CD4-positive, alpha-beta memory T cell (primary cell): Measurements from ENCODE around the gene TMEM108. TPM values are rescaled to one million over a fixed set of nuclear protein-coding genes. Genes with fewer than 3 reads are reported as not detected.

ENCODE experiments used
- CTCF ChIA-PET: fragments of 350-600 bp; sonication (Branson Sonifier 250); formaldehyde crosslinking; loops from one replicate; lab custom pipeline; 2021; ENCODE audit warnings: inconsistent platforms; ENCODE audit not compliant: partially characterized antibody; lab: Charles Lee
- POLR2A ChIA-PET: fragments of 350-600 bp; sonication (Branson Sonifier 250); formaldehyde crosslinking; loops from one replicate; lab custom pipeline; 2021; ENCODE audit not compliant: partially characterized antibody; lab: Charles Lee
- DNase-seq, 5 donors: peaks; one replicate each; pipeline versions ENCODE4 v3.0.0 to v3.0.0-alpha.2; 2020 to 2022; ENCODE audit warnings: mixed read lengths in 1 of 5
- H3K27ac ChIP-seq: one replicate; pipeline ENCODE4 v1.7.0; 2013; ENCODE audit warnings: low read depth, low read length
- H3K27me3 ChIP-seq: 2 replicates; pipeline ENCODE4 v1.7.0; 2013; ENCODE audit warnings: mild to moderate bottlenecking, low read length, moderate library complexity; ENCODE audit not compliant: insufficient read depth
- H3K36me3 ChIP-seq: 2 replicates; pipeline ENCODE4 v1.7.0; 2013; ENCODE audit warnings: mild to moderate bottlenecking, low read length, moderate library complexity; ENCODE audit not compliant: insufficient read depth
- H3K4me1 ChIP-seq: 2 replicates; pipeline ENCODE4 v1.7.0; 2013; ENCODE audit warnings: mild to moderate bottlenecking, low read length, moderate library complexity; ENCODE audit not compliant: insufficient read depth
- H3K4me3 ChIP-seq, 2 donors: one replicate each; pipeline ENCODE4 v1.7.0; 2013; ENCODE audit warnings: low read length in 2 of 2, mild to moderate bottlenecking in 1 of 2
- H3K9me3 ChIP-seq, 2 donors: one replicate each; pipeline ENCODE4 v1.7.0; 2013; ENCODE audit warnings: low read length in 2 of 2, control low read depth in 1 of 2; ENCODE audit not compliant: control insufficient read depth in 1 of 2
- H3K27ac Mint-ChIP-seq, 7 donors: one replicate each; pipeline ENCODE4 v1.8.0; 2020 to 2021; ENCODE audit warnings: mixed read lengths in 7 of 7, mild to moderate bottlenecking in 6 of 7, inconsistent platforms in 3 of 7, moderate library complexity in 3 of 7
- H3K27me3 Mint-ChIP-seq, 2 donors: one replicate each; pipeline ENCODE4 v1.8.0; 2020 to 2021; ENCODE audit warnings: mixed read lengths in 2 of 2
- H3K36me3 Mint-ChIP-seq, 2 donors: one replicate each; pipeline ENCODE4 v1.8.0; 2020 to 2021; ENCODE audit warnings: mixed read lengths in 2 of 2, inconsistent platforms in 1 of 2, mild to moderate bottlenecking in 1 of 2
- H3K4me1 Mint-ChIP-seq, 4 donors: one replicate each; pipeline ENCODE4 v1.8.0; 2020 to 2021; ENCODE audit warnings: mixed read lengths in 4 of 4, mild to moderate bottlenecking in 1 of 4
- H3K4me3 Mint-ChIP-seq, 8 donors: one replicate each; pipeline ENCODE4 v1.8.0; 2020 to 2021; ENCODE audit warnings: mixed read lengths in 8 of 8, mild to moderate bottlenecking in 7 of 8, moderate library complexity in 6 of 8, inconsistent platforms in 3 of 8
- H3K9me3 Mint-ChIP-seq, 8 donors: one replicate each; pipeline ENCODE4 v1.8.0; 2020 to 2021; ENCODE audit warnings: mixed read lengths in 8 of 8, mild to moderate bottlenecking in 5 of 8, inconsistent platforms in 3 of 8, moderate library complexity in 1 of 8
- intact Hi-C: fragments of 100-400 bp; cut with micrococcal nuclease; formaldehyde crosslinking; loops from one replicate; pipeline ENCODE4 v1.15.1; 2023
- polyA plus RNA-seq, 2 donors: library from polyadenylated mRNA; unstranded; fragments of 300-500 nt; fragmentation: Illumina TruSeq; gene quantifications; one replicate each; pipeline ENCODE4 v1.2.3, GENCODE V29; 2021
- total RNA-seq, 2 experiments: library from RNA; stranded (reverse); gene quantifications; one replicate each; pipeline ENCODE4 v1.2.3, GENCODE V29; 2021

Gene TMEM108
- total and polyA plus RNA-seq, 4 experiments from 2014 or later = not detected

- H3K4me3 Mint-ChIP-seq = no peak overlapping the region
- no peak for DNase-seq
- no peaks in the 10 kb centered on the region for H3K4me1 ChIP-seq
- H3K27me3 ChIP-seq = no peaks in the 10 kb centered on the region
- no peaks in the 10 kb centered on the region for H3K36me3 ChIP-seq
- H3K27ac Mint-ChIP-seq = no peak overlapping the region
- peaks cover 0 to 2% (median 0%) of the 10 kb centered on the region in 8 donors for H3K9me3 Mint-ChIP-seq
- ChIA-PET CTCF (no interaction called here), POLR2A (no interaction called here)
- no peaks in the 10 kb centered on the region for H3K9me3 ChIP-seq
- intact Hi-C loops = no loop called here
- no peak overlapping the region for H3K4me3 ChIP-seq
- no peaks in the 10 kb centered on the region for H3K36me3 Mint-ChIP-seq
- H3K27me3 Mint-ChIP-seq = peaks cover 2% of the 10 kb centered on the region in 2 donors
- no peaks in the 10 kb centered on the region for H3K4me1 Mint-ChIP-seq
- no peak overlapping the region for H3K27ac ChIP-seq
These were observed 31.5 kb downstream of the TMEM108 start for GRCh38 chr3:133069556-133070286.

- Mint-ChIP-seq H3K9me3 (peaks cover 0 to 3% (median 0%) of the 10 kb centered on the region in 8 donors), H3K36me3 (no peaks in the 10 kb centered on the region), H3K4me3 (no peak overlapping the region), H3K4me1 (no peaks in the 10 kb centered on the region), H3K27me3 (peaks cover 6 to 7% of the 10 kb centered on the region in 2 donors), H3K27ac (no peak overlapping the region)
- POLR2A ChIA-PET = no interaction called here
- Histone ChIP-seq H3K36me3 (no peaks in the 10 kb centered on the region), H3K4me3 (no peak overlapping the region), H3K27ac (no peak overlapping the region), H3K4me1 (no peaks in the 10 kb centered on the region), H3K9me3 (no peaks in the 10 kb centered on the region), H3K27me3 (no peaks in the 10 kb centered on the region)
- CTCF ChIA-PET = no interaction called here
- DNase-seq = no peak
- intact Hi-C loops = no loop called here
These were observed 36.8 kb downstream of the TMEM108 start for GRCh38 chr3:133074977-133075376.

GRCh38 chr3:133077688-133078087, 39.5 kb downstream of the TMEM108 start:
- Histone ChIP-seq H3K27me3 (no peaks in the 10 kb centered on the region), H3K36me3 (no peaks in the 10 kb centered on the region), H3K27ac (no peak overlapping the region), H3K4me3 (no peak overlapping the region), H3K4me1 (no peaks in the 10 kb centered on the region), H3K9me3 (no peaks in the 10 kb centered on the region)
- Mint-ChIP-seq H3K36me3 (no peaks in the 10 kb centered on the region), H3K9me3 (peaks cover 0 to 6% (median 3%) of the 10 kb centered on the region in 8 donors), H3K27ac (no peak overlapping the region), H3K4me3 (no peak overlapping the region), H3K4me1 (no peaks in the 10 kb centered on the region), H3K27me3 (peaks cover 6 to 7% of the 10 kb centered on the region in 2 donors)
- DNase-seq = no peak
- intact Hi-C loops = no loop called here
- ChIA-PET CTCF (no interaction called here), POLR2A (no interaction called here)

- ChIA-PET CTCF (no interaction called here), POLR2A (no interaction called here)
- Histone ChIP-seq H3K4me1 (no peaks in the 10 kb centered on the region), H3K36me3 (no peaks in the 10 kb centered on the region), H3K27me3 (no peaks in the 10 kb centered on the region), H3K27ac (no peak overlapping the region), H3K9me3 (no peaks in the 10 kb centered on the region), H3K4me3 (no peak overlapping the region)
- no peak overlapping the region for H3K27ac Mint-ChIP-seq
- H3K27me3 Mint-ChIP-seq = peaks cover 4 to 5% of the 10 kb centered on the region in 2 donors
- H3K36me3 Mint-ChIP-seq = no peaks in the 10 kb centered on the region
- H3K4me1 Mint-ChIP-seq = no peaks in the 10 kb centered on the region
- no peak overlapping the region for H3K4me3 Mint-ChIP-seq
- H3K9me3 Mint-ChIP-seq = peaks cover 0 to 6% (median 5%) of the 10 kb centered on the region in 8 donors
- no peak for DNase-seq
- intact Hi-C loops = no loop called here
These were observed 41.4 kb downstream of the TMEM108 start for GRCh38 chr3:133079621-133080020.

- CTCF ChIA-PET = no interaction called here
- H3K27ac Mint-ChIP-seq = no peak overlapping the region
These were observed 42.8 kb downstream of the TMEM108 start for GRCh38 chr3:133081016-133081415.

GRCh38 chr3:133083395-133083794, 45.2 kb downstream of the TMEM108 start:
- CTCF ChIA-PET = no interaction called here
- Histone ChIP-seq H3K36me3 (no peaks in the 10 kb centered on the region), H3K27ac (no peak overlapping the region), H3K4me3 (no peak overlapping the region), H3K27me3 (no peaks in the 10 kb centered on the region), H3K9me3 (no peaks in the 10 kb centered on the region), H3K4me1 (no peaks in the 10 kb centered on the region)
- Mint-ChIP-seq H3K4me1 (no peaks in the 10 kb centered on the region), H3K9me3 (peaks cover 0 to 5% (median 3%) of the 10 kb centered on the region in 8 donors), H3K27ac (no peak overlapping the region), H3K36me3 (no peaks in the 10 kb centered on the region), H3K27me3 (no peaks in the 10 kb centered on the region), H3K4me3 (no peak overlapping the region)
- intact Hi-C loops = no loop called here
- DNase-seq = no peak
- POLR2A ChIA-PET = no interaction called here

More at GRCh38 chr3:133081016-133081415, 42.8 kb downstream of the TMEM108 start:
- Histone ChIP-seq H3K27ac (no peak overlapping the region), H3K27me3 (no peaks in the 10 kb centered on the region), H3K36me3 (no peaks in the 10 kb centered on the region), H3K4me3 (no peak overlapping the region), H3K9me3 (no peaks in the 10 kb centered on the region), H3K4me1 (no peaks in the 10 kb centered on the region)
- no peaks in the 10 kb centered on the region for H3K36me3 Mint-ChIP-seq
- intact Hi-C loops = no loop called here
- DNase-seq = no peak
- peaks cover 0 to 5% (median 4%) of the 10 kb centered on the region in 8 donors for H3K9me3 Mint-ChIP-seq
- H3K4me3 Mint-ChIP-seq = no peak overlapping the region
- POLR2A ChIA-PET = no interaction called here
- H3K4me1 Mint-ChIP-seq = no peaks in the 10 kb centered on the region
- H3K27me3 Mint-ChIP-seq = peaks cover 0 to 2% of the 10 kb centered on the region in 2 donors

GRCh38 chr3:133089906-133090485, 51.8 kb downstream of the TMEM108 start:
- Histone ChIP-seq H3K9me3 (no peaks in the 10 kb centered on the region), H3K4me1 (no peaks in the 10 kb centered on the region), H3K27ac (no peak overlapping the region), H3K36me3 (no peaks in the 10 kb centered on the region), H3K4me3 (no peak overlapping the region), H3K27me3 (no peaks in the 10 kb centered on the region)
- H3K36me3 Mint-ChIP-seq = no peaks in the 10 kb centered on the region
- H3K27me3 Mint-ChIP-seq = no peaks in the 10 kb centered on the region
- POLR2A ChIA-PET = no interaction called here
- H3K4me1 Mint-ChIP-seq = no peaks in the 10 kb centered on the region
- DNase-seq = no peak
- no peak overlapping the region for H3K4me3 Mint-ChIP-seq
- peaks cover 0 to 3% (median 0%) of the 10 kb centered on the region in 8 donors for H3K9me3 Mint-ChIP-seq
- intact Hi-C loops = no loop called here
- H3K27ac Mint-ChIP-seq = no peak overlapping the region
- CTCF ChIA-PET = no interaction called here
